Measurements from ENCODE around the gene MEGF6. TPM values are rescaled to one million over a fixed set of nuclear protein-coding genes. Genes with fewer than 3 reads are reported as not detected.

The MEGF6 gene
- total RNA-seq, 1 experiment from 2014 or later, result 21.3 TPM

GRCh38 chr1:3558036-3558726 lies 53.1 kb downstream of the MEGF6 start:
- H3K4me1 Mint-ChIP-seq, result no peaks in the 10 kb centered on the region
- H2BK120ac ChIP-seq (ENCODE audit: low read depth, low read length, poor library complexity, severe bottlenecking), result no peak overlapping the region
- no peak overlapping the region for H4K5ac ChIP-seq (ENCODE audit: insufficient read length, low read depth, low read length)
- H3K9ac ChIP-seq (ENCODE audit: extremely low read depth, insufficient read length, low read length), result no peak overlapping the region
- H3K23me2 ChIP-seq (ENCODE audit: insufficient read length, low read depth, low read length, poor library complexity, severe bottlenecking), result no peaks in the 10 kb centered on the region
- H3K36me3 Mint-ChIP-seq (ENCODE audit: insufficient read depth in 1 of 3, low read depth in 3 of 3), result no peaks in the 10 kb centered on the region
- no peaks in the 10 kb centered on the region for H4K20me1 ChIP-seq (ENCODE audit: control insufficient read depth, insufficient read depth, insufficient read length)
- H3K18ac ChIP-seq (ENCODE audit: insufficient read length, low read depth, low read length), result no peak overlapping the region
- no peak overlapping the region for H3K4me2 ChIP-seq (ENCODE audit: insufficient read depth, insufficient read length, low read length)
- H3K4me3 Mint-ChIP-seq, result no peak overlapping the region
- no peaks in the 10 kb centered on the region for H3K9me3 ChIP-seq (ENCODE audit: control insufficient read depth, low read depth, low read length)
- H2BK12ac ChIP-seq (ENCODE audit: insufficient read length, low read depth, low read length), result no peak overlapping the region
- WGBS (ENCODE audit: extremely low coverage, insufficient read length, low lambda C conversion rate), result no CpG with 5 or more reads among the region's 20 CpGs
- no peak overlapping the region for H3K27ac ChIP-seq (ENCODE audit: insufficient read length, low read depth, low read length)
- H3K4ac ChIP-seq (ENCODE audit: low read depth, low read length), result no peak overlapping the region
- TF ChIP-seq, protein P1, sequence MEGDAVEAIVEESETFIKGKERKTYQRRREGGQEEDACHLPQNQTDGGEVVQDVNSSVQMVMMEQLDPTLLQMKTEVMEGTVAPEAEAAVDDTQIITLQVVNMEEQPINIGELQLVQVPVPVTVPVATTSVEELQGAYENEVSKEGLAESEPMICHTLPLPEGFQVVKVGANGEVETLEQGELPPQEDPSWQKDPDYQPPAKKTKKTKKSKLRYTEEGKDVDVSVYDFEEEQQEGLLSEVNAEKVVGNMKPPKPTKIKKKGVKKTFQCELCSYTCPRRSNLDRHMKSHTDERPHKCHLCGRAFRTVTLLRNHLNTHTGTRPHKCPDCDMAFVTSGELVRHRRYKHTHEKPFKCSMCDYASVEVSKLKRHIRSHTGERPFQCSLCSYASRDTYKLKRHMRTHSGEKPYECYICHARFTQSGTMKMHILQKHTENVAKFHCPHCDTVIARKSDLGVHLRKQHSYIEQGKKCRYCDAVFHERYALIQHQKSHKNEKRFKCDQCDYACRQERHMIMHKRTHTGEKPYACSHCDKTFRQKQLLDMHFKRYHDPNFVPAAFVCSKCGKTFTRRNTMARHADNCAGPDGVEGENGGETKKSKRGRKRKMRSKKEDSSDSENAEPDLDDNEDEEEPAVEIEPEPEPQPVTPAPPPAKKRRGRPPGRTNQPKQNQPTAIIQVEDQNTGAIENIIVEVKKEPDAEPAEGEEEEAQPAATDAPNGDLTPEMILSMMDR (conservative IDR thresholded peaks at IDR 0.05), result no peak
- no peaks in the 10 kb centered on the region for H3K9me3 Mint-ChIP-seq
- no peak overlapping the region for H2AK5ac ChIP-seq (ENCODE audit: insufficient read length, low read length)
- H2BK15ac ChIP-seq (ENCODE audit: low read depth, low read length), result no peak overlapping the region
- H3K4me1 ChIP-seq (ENCODE audit: insufficient read depth, low read length), result no peaks in the 10 kb centered on the region
- H3K14ac ChIP-seq (ENCODE audit: insufficient read depth, low read length), result no peak overlapping the region
- H3K27ac Mint-ChIP-seq, result peak overlapping the region in 1 of 3 experiments; percentile 30; a peak in 2 of 7 replicates
- peaks cover 2% of the 10 kb centered on the region; the same call in 1 of the 2 replicates for H3K27me3 Mint-ChIP-seq (ENCODE audit: low read depth)
- no peak overlapping the region for H4K8ac ChIP-seq (replicated peaks; ENCODE audit: insufficient read length, low read depth, low read length)
- no peak overlapping the region for H3T11ph ChIP-seq (ENCODE audit: low read length)
- H3K27me3 ChIP-seq (ENCODE audit: insufficient read depth, low read length), result no peaks in the 10 kb centered on the region
- DNase-seq, result no peak
- H3K56ac ChIP-seq (ENCODE audit: insufficient read length, low read depth, low read length), result no peak overlapping the region
- H3K23ac ChIP-seq (ENCODE audit: insufficient read length, low read depth, low read length), result no peak overlapping the region
- H2BK5ac ChIP-seq (ENCODE audit: insufficient read length, low read length), result no peak overlapping the region
- H2BK20ac ChIP-seq (ENCODE audit: low read depth, low read length, poor library complexity, severe bottlenecking), result no peak overlapping the region
- H3K79me2 ChIP-seq (ENCODE audit: insufficient read depth, low read length), result no peaks in the 10 kb centered on the region
- H3K79me1 ChIP-seq (ENCODE audit: insufficient read depth, low read depth, low read length, poor library complexity, severe bottlenecking), result no peaks in the 10 kb centered on the region
- no peak overlapping the region for H4K91ac ChIP-seq (ENCODE audit: insufficient read length, low read depth, low read length)
- no peak overlapping the region for H2AFZ ChIP-seq (ENCODE audit: low read length)
